GM11168 (cell line): Measurements from ENCODE around the gene IRAK3.
"Not testable (repeated sequence)": the region's sequence is repeated elsewhere in the genome, so short reads cannot be mapped to it uniquely, and the experiment has no call there.

Experiments
- in situ Hi-C: fragments of 300-500 bp; cut with MboI; formaldehyde crosslinking; loops from one replicate; pipeline ENCODE4 v1.12.0; 2022; ENCODE audit warnings: low sequenced_read_pairs; ENCODE audit not compliant: unreplicated experiment

IRAK3 gene

GRCh38 chr12:66169221-66170170 is 19.5 kb upstream of the IRAK3 start, which contains the start of gene TMBIM4:
TMBIM4 (minus strand) TSS chr12:66169996; CDS start chr12:66169951, 45 bp downstream.
- in situ Hi-C loops, result no loop called here

- in situ Hi-C loops, result no loop called here
Observed at GRCh38 chr12:66170606-66171005, 18.4 kb upstream of the IRAK3 start.

- in situ Hi-C loops, result not testable (repeated sequence)
Observed at GRCh38 chr12:66174391-66175325, 14.4 kb upstream of the IRAK3 start.

- in situ Hi-C loops, result no loop called here
Observed at GRCh38 chr12:66176105-66176900, 12.7 kb upstream of the IRAK3 start.

GRCh38 chr12:66182956-66183355 is 6.1 kb upstream of the IRAK3 start:
- in situ Hi-C loops, result no loop called here

GRCh38 chr12:66184822-66185221 is 4.2 kb upstream of the IRAK3 start:
- in situ Hi-C loops, result not testable (repeated sequence)

- in situ Hi-C loops, result no loop called here
Observed at GRCh38 chr12:66187036-66187435, 2.0 kb upstream of the IRAK3 start.

GRCh38 chr12:66187821-66188220 is 1.2 kb upstream of the IRAK3 start:
- in situ Hi-C loops, result no loop called here

- in situ Hi-C loops, result no loop called here
Observed at GRCh38 chr12:66189486-66189843, 451 bp downstream of the IRAK3 start.

- in situ Hi-C loops, result no loop called here
Observed at GRCh38 chr12:66189889-66190288, 875 bp downstream of the IRAK3 start.

GRCh38 chr12:66190519-66191370 is 1.7 kb downstream of the IRAK3 start:
- in situ Hi-C loops, result no loop called here

- in situ Hi-C loops, result no loop called here
Observed at GRCh38 chr12:66191547-66192126, 2.6 kb downstream of the IRAK3 start.

- in situ Hi-C loops, result no loop called here
Observed at GRCh38 chr12:66194122-66194521, 5.1 kb downstream of the IRAK3 start.

GRCh38 chr12:66195242-66195641 is 6.2 kb downstream of the IRAK3 start:
- in situ Hi-C loops, result no loop called here

GRCh38 chr12:66196806-66197205 is 7.8 kb downstream of the IRAK3 start:
- in situ Hi-C loops, result no loop called here

GRCh38 chr12:66197495-66197921 is 8.5 kb downstream of the IRAK3 start:
- in situ Hi-C loops, result no loop called here

- in situ Hi-C loops, result no loop called here
Observed at GRCh38 chr12:66199141-66199540, 10.1 kb downstream of the IRAK3 start.

- in situ Hi-C loops, result no loop called here
Observed at GRCh38 chr12:66199831-66200509, 11.0 kb downstream of the IRAK3 start.
